Measurements from ENCODE around the gene ZNF740. TPM values are rescaled to one million over a fixed set of nuclear protein-coding genes. Genes with fewer than 3 reads are reported as not detected.

ZNF740 gene
- polyA plus RNA-seq, 1 donor from 2014 or later, result 24.3 TPM

DNA sequence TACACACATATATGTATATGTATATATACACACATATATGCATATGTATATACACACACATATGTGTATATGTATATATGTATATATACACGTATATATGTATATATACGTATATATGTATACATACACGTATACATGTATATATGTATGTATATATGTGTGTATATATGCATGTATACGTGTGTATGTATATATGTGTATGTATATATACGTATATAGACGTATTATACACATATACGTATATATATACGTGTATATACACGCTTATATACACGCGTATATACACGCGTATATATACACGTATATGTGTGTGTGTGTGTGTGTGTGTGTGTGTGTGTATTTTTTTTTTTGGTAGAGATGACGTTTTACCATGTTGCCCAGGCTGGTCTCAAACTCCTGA is 32.9 kb upstream of the ZNF740 start:
- TF ChIP-seq MXI1 (conservative IDR thresholded peaks at IDR 0.05; ENCODE audit: poor library complexity, severe bottlenecking), result no peak
- no peak for TF ChIP-seq TAF1 (IDR thresholded peaks at IDR 0.05; ENCODE audit: low read depth)
- TF ChIP-seq CTCF (IDR thresholded peaks at IDR 0.05; ENCODE audit: poor library complexity, severe bottlenecking), result no peak
- TF ChIP-seq EZH2 (IDR thresholded peaks at IDR 0.05; ENCODE audit: borderline replicate concordance, insufficient read depth, low read length, poor library complexity, severe bottlenecking), result no peak
- TF ChIP-seq RAD21 (conservative IDR thresholded peaks at IDR 0.05), result no peak
- no peak for TF ChIP-seq POLR2AphosphoS5 (IDR thresholded peaks at IDR 0.05)
- TF ChIP-seq SMC3 (conservative IDR thresholded peaks at IDR 0.05; ENCODE audit: poor library complexity), result no peak
- TF ChIP-seq EP300 (conservative IDR thresholded peaks at IDR 0.05; ENCODE audit: poor library complexity, severe bottlenecking), result no peak
- TF ChIP-seq, protein P1, sequence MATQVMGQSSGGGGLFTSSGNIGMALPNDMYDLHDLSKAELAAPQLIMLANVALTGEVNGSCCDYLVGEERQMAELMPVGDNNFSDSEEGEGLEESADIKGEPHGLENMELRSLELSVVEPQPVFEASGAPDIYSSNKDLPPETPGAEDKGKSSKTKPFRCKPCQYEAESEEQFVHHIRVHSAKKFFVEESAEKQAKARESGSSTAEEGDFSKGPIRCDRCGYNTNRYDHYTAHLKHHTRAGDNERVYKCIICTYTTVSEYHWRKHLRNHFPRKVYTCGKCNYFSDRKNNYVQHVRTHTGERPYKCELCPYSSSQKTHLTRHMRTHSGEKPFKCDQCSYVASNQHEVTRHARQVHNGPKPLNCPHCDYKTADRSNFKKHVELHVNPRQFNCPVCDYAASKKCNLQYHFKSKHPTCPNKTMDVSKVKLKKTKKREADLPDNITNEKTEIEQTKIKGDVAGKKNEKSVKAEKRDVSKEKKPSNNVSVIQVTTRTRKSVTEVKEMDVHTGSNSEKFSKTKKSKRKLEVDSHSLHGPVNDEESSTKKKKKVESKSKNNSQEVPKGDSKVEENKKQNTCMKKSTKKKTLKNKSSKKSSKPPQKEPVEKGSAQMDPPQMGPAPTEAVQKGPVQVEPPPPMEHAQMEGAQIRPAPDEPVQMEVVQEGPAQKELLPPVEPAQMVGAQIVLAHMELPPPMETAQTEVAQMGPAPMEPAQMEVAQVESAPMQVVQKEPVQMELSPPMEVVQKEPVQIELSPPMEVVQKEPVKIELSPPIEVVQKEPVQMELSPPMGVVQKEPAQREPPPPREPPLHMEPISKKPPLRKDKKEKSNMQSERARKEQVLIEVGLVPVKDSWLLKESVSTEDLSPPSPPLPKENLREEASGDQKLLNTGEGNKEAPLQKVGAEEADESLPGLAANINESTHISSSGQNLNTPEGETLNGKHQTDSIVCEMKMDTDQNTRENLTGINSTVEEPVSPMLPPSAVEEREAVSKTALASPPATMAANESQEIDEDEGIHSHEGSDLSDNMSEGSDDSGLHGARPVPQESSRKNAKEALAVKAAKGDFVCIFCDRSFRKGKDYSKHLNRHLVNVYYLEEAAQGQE (IDR thresholded peaks at IDR 0.05; ENCODE audit: borderline replicate concordance), result no peak
- H4K20me1 ChIP-seq (ENCODE audit: insufficient read depth), result no peaks in the 10 kb centered on the region
- H2AFZ ChIP-seq (ENCODE audit: low read depth, low read length), result no peak overlapping the region
- no peak overlapping the region for H3K4me3 ChIP-seq (ENCODE audit: low read length)
- H3K9me2 ChIP-seq (ENCODE audit: insufficient read depth, low read length), result no peaks in the 10 kb centered on the region
- no peaks in the 10 kb centered on the region for H3K79me2 ChIP-seq (replicated peaks; ENCODE audit: insufficient read depth, low read length)
- H3K4me2 ChIP-seq (ENCODE audit: low read length), result no peak overlapping the region
- H3F3A ChIP-seq (ENCODE audit: insufficient read depth, low read length, poor library complexity, severe bottlenecking), result no peaks in the 10 kb centered on the region
- H3K27me3 ChIP-seq (ENCODE audit: insufficient read depth, low read depth, low read length), result no peaks in the 10 kb centered on the region
- no peak overlapping the region for H3K27ac ChIP-seq (ENCODE audit: low read length)
- no peak overlapping the region for H3K9ac ChIP-seq (ENCODE audit: low read length)
- H3K36me3 ChIP-seq (ENCODE audit: insufficient read depth, low read length), result no peaks in the 10 kb centered on the region
- no peaks in the 10 kb centered on the region for H3K9me3 ChIP-seq (ENCODE audit: low read length)

GRCh38 chr12:53151039-53151438 is 29.5 kb upstream of the ZNF740 start:
- Histone ChIP-seq H3K36me3 (ENCODE audit: insufficient read depth, low read length) (no peaks in the 10 kb centered on the region), H4K20me1 (ENCODE audit: insufficient read depth) (no peaks in the 10 kb centered on the region), H3F3A (ENCODE audit: insufficient read depth, low read length, poor library complexity, severe bottlenecking) (no peaks in the 10 kb centered on the region), H3K4me2 (ENCODE audit: low read length) (no peak overlapping the region), H3K79me2 (replicated peaks; ENCODE audit: insufficient read depth, low read length) (no peaks in the 10 kb centered on the region), H3K9me2 (ENCODE audit: insufficient read depth, low read length) (no peaks in the 10 kb centered on the region), H3K9me3 (ENCODE audit: low read length) (no peaks in the 10 kb centered on the region), H3K9ac (ENCODE audit: low read length) (no peak overlapping the region), H3K4me3 (ENCODE audit: low read length) (no peak overlapping the region), H2AFZ (ENCODE audit: low read depth, low read length) (no peak overlapping the region), H3K27ac (ENCODE audit: low read length) (no peak overlapping the region), H3K27me3 (ENCODE audit: insufficient read depth, low read depth, low read length) (no peaks in the 10 kb centered on the region)
- TF ChIP-seq CTCF (IDR thresholded peaks at IDR 0.05; ENCODE audit: poor library complexity, severe bottlenecking), result no peak
- no peak for TF ChIP-seq EZH2 (IDR thresholded peaks at IDR 0.05; ENCODE audit: borderline replicate concordance, insufficient read depth, low read length, poor library complexity, severe bottlenecking)
- TF ChIP-seq SMC3 (conservative IDR thresholded peaks at IDR 0.05; ENCODE audit: poor library complexity), result no peak
- TF ChIP-seq, protein P1 (IDR thresholded peaks at IDR 0.05; ENCODE audit: borderline replicate concordance), result no peak
- no peak for TF ChIP-seq TAF1 (IDR thresholded peaks at IDR 0.05; ENCODE audit: low read depth)
- no peak for TF ChIP-seq MXI1 (conservative IDR thresholded peaks at IDR 0.05; ENCODE audit: poor library complexity, severe bottlenecking)
- TF ChIP-seq RAD21 (conservative IDR thresholded peaks at IDR 0.05), result no peak
- TF ChIP-seq EP300 (conservative IDR thresholded peaks at IDR 0.05; ENCODE audit: poor library complexity, severe bottlenecking), result no peak
- no peak for TF ChIP-seq POLR2AphosphoS5 (IDR thresholded peaks at IDR 0.05)

Measured in neural cell (in vitro differentiated cells).